PC-9 (cell line): Measurements from ENCODE around the gene ARHGEF9. TPM values are rescaled to one million over a fixed set of nuclear protein-coding genes. Genes with fewer than 3 reads are reported as not detected.

Source experiments
- BruUV-seq: library from RNA; stranded (reverse); fragments of 400-500 nt; replicated peaks from 2 replicates; lab custom pipeline; 2021; lab: Mats Ljungman, UMichigan
- CTCF ChIA-PET: fragments of 300-600 bp; sonication (Branson Sonifier 250); formaldehyde crosslinking; loops from one replicate; lab custom pipeline; 2022; ENCODE audit warnings: antibody characterized with exemption; lab: Charles Lee
- POLR2A ChIA-PET: fragments of 300-600 bp; sonication (Branson Sonifier 250); formaldehyde crosslinking; loops from one replicate; lab custom pipeline; 2022; ENCODE audit warnings: antibody characterized with exemption; ENCODE audit not compliant: unreplicated experiment; lab: Charles Lee
- DNase-seq, 2 experiments: peaks; one replicate each; pipeline versions ENCODE4 v3.0.0 to v3.0.0-alpha.2; 2015 to 2022; ENCODE audit warnings: mixed read lengths in 1 of 2
- H2AFZ ChIP-seq: fragments of 200-600 bp; sonication (generic); 2 replicates; pipeline ENCODE4 v1.8.1; 2017; ENCODE audit warnings: antibody characterized with exemption
- H3F3A ChIP-seq: fragments of 200-600 bp; sonication (generic); 2 replicates; pipeline ENCODE4 v1.8.1; 2017; ENCODE audit warnings: antibody characterized with exemption, mild to moderate bottlenecking, low read depth; ENCODE audit not compliant: insufficient read depth
- H3K27ac ChIP-seq: fragments of 200-600 bp; sonication (generic); 2 replicates; pipeline ENCODE4 v1.6.1; 2016; ENCODE audit warnings: mixed run types
- H3K27me3 ChIP-seq: fragments of 200-600 bp; sonication (generic); 2 replicates; pipeline ENCODE4 v1.6.1; 2016; ENCODE audit warnings: low read depth, mixed run types; ENCODE audit not compliant: insufficient read depth
- H3K36me3 ChIP-seq: fragments of 200-600 bp; sonication (generic); 2 replicates; pipeline ENCODE4 v1.6.1; 2016; ENCODE audit warnings: low read depth, mixed run types
- H3K4me1 ChIP-seq: fragments of 200-600 bp; sonication (generic); replicated peaks from 2 replicates; pipeline ENCODE4 v1.6.1; 2016; ENCODE audit warnings: mixed run types; ENCODE audit not compliant: insufficient read depth
- H3K4me2 ChIP-seq: fragments of 200-600 bp; sonication (generic); 2 replicates; pipeline ENCODE4 v1.6.1; 2017; ENCODE audit warnings: mixed run types
- H3K4me3 ChIP-seq: fragments of 200-600 bp; sonication (generic); 2 replicates; pipeline ENCODE4 v1.6.1; 2016; ENCODE audit warnings: mixed run types
- H3K79me2 ChIP-seq: fragments of 200-600 bp; sonication (generic); 2 replicates; pipeline ENCODE4 v1.6.1; 2017; ENCODE audit warnings: low read depth, mixed run types
- H3K9me2 ChIP-seq: fragments of 200-600 bp; sonication (generic); 2 replicates; pipeline ENCODE4 v1.8.1; 2017; ENCODE audit warnings: mild to moderate bottlenecking; ENCODE audit not compliant: insufficient read depth
- H3K9me3 ChIP-seq: fragments of 200-600 bp; sonication (generic); 2 replicates; pipeline ENCODE4 v1.8.1; 2016; ENCODE audit warnings: low read depth; ENCODE audit not compliant: insufficient read depth
- H4K20me1 ChIP-seq: fragments of 200-600 bp; sonication (generic); 2 replicates; pipeline ENCODE4 v1.8.1; 2017; ENCODE audit not compliant: insufficient read depth
- EZH2 ChIP-seq: fragments of 200-600 bp; sonication (generic); IDR thresholded peaks from 2 replicates; pipeline ENCODE4 v1.8.0; 2017; ENCODE audit warnings: antibody characterized with exemption, low read depth
- intact Hi-C: fragments of 100-400 bp; cut with micrococcal nuclease; formaldehyde crosslinking; loops from one replicate; pipeline ENCODE4 v1.10.0; 2022; ENCODE audit not compliant: unreplicated experiment
- total RNA-seq: library from RNA; stranded (reverse); gene quantifications from 2 replicates; pipeline ENCODE4 v1.2.3, GENCODE V29; 2021
- TF ChIP-seq, protein P1 (sequence below): fragments of 200-600 bp; sonication (generic); conservative IDR thresholded peaks from 2 replicates; pipeline ENCODE4 v1.6.1; 2017; ENCODE audit warnings: mixed run types, antibody characterized with exemption, mild to moderate bottlenecking, moderate library complexity

The ARHGEF9 gene
- total RNA-seq, 1 experiment from 2014 or later: 23.4 TPM

DNA sequence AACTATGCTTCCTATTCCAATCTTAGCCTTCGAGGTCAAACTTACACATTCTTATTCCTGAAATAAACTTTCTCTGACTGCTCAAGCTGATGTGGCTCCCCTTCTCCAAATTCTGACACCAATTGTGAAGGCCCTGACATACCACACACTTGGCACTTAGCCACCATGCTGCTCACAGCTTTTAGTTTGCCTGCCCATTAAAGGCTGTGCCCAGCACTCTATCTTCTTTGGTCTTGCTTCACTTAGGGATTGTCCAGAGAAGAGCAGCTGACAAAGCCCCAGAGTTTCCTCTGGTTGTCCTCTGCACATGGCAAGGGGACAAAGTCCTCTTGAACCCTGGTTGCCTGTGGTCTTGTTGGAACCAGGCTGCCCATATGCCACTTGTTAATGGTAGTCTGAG is 126.1 kb downstream of the ARHGEF9 start:
- Histone ChIP-seq H3K4me2 (no peak overlapping the region), H3K9me3 (no peaks in the 10 kb centered on the region), H3K4me3 (no peak overlapping the region), H3K27ac (no peak overlapping the region), H3K79me2 (no peaks in the 10 kb centered on the region), H3K9me2 (no peaks in the 10 kb centered on the region), H2AFZ (no peak overlapping the region), H3K36me3 (no peaks in the 10 kb centered on the region), H4K20me1 (no peaks in the 10 kb centered on the region), H3F3A (no peaks in the 10 kb centered on the region), H3K27me3 (no peaks in the 10 kb centered on the region), H3K4me1 (no peaks in the 10 kb centered on the region)
- no peak for DNase-seq
- intact Hi-C loops: no loop called here
- POLR2A ChIA-PET: no interaction called here
- TF ChIP-seq, protein P1, sequence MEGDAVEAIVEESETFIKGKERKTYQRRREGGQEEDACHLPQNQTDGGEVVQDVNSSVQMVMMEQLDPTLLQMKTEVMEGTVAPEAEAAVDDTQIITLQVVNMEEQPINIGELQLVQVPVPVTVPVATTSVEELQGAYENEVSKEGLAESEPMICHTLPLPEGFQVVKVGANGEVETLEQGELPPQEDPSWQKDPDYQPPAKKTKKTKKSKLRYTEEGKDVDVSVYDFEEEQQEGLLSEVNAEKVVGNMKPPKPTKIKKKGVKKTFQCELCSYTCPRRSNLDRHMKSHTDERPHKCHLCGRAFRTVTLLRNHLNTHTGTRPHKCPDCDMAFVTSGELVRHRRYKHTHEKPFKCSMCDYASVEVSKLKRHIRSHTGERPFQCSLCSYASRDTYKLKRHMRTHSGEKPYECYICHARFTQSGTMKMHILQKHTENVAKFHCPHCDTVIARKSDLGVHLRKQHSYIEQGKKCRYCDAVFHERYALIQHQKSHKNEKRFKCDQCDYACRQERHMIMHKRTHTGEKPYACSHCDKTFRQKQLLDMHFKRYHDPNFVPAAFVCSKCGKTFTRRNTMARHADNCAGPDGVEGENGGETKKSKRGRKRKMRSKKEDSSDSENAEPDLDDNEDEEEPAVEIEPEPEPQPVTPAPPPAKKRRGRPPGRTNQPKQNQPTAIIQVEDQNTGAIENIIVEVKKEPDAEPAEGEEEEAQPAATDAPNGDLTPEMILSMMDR: no peak
- TF ChIP-seq EZH2: no peak
- BruUV-seq: no TSS peak
- CTCF ChIA-PET: no interaction called here

DNA sequence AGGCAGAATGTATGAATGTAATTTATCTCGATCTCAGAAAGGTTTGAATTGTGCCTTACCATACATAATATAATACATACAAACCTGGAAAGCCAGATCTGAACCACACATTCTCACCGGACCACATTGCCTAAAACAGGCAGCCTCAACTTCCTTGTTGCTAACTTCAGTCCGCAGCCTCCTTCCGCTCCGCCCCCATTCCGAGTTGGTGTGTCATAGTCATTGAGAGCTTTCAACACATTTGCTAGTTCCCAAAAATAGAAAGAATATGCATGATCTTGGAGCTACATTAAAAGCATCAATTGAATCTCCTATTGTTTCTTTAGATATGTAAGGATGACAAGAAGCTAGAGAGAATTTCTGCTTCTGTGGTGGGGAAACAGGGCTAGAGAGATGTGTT is 127.2 kb downstream of the ARHGEF9 start:
- no peaks in the 10 kb centered on the region for H3K79me2 ChIP-seq
- ChIA-PET CTCF (interaction anchor here (0.6 kb wide), 1 partner anchor 304 kb away, joined by 3 read pairs; no protein-coding TSS in a partner anchor), POLR2A (interaction anchor here (0.7 kb wide), 1 partner anchor 327 kb away, joined by 3 read pairs; no protein-coding TSS in a partner anchor)
- H3K9me3 ChIP-seq: no peaks in the 10 kb centered on the region
- no peak for TF ChIP-seq EZH2
- TF ChIP-seq, protein P1: no peak
- H3K36me3 ChIP-seq: no peaks in the 10 kb centered on the region
- no peak overlapping the region for H3K4me3 ChIP-seq
- peak in 1 of 2 experiments; percentile 54 for DNase-seq
- H3K4me2 ChIP-seq: no peak overlapping the region
- H4K20me1 ChIP-seq: no peaks in the 10 kb centered on the region
- H3F3A ChIP-seq: no peaks in the 10 kb centered on the region
- intact Hi-C loops: no loop called here
- no peaks in the 10 kb centered on the region for H3K9me2 ChIP-seq
- H3K27me3 ChIP-seq: no peaks in the 10 kb centered on the region
- BruUV-seq: no TSS peak
- no peak overlapping the region for H3K27ac ChIP-seq
- no peak overlapping the region for H2AFZ ChIP-seq
- H3K4me1 ChIP-seq: no peaks in the 10 kb centered on the region

DNA sequence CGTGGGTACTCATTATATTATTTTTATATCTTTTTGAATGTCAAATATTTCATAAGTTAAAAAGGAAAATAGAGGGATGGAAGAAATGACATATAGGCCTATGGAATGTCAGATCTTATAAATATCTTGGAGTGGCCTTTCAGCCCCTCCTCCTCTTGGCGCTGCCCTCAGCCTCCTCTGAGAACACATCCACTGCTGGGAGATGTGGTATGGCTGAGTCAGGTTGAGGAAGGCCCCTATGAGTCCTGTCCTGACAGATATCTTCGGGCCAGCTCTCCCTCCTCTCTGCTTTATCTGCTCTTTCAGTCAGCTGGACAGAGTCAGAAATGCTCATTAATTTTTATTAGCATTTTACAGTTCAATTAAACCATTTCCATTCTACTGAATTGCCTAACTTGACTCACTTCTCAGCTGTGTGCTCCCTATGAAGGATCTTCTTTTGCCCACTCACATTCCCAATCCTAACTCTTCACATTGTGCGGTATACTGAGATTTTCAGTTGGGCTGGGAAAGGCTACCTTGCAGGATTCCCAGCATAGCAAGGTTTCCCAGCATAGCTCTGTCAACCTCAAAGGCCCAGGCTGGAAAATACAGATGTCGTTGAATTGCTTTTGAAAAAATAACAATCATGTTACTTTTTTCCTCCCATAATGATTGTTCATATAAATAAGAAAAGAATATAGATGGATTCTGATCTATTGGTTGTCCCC is 128.0 kb downstream of the ARHGEF9 start:
- Histone ChIP-seq H4K20me1 (no peaks in the 10 kb centered on the region), H3K36me3 (no peaks in the 10 kb centered on the region), H3K9me2 (no peaks in the 10 kb centered on the region), H3K27me3 (no peaks in the 10 kb centered on the region), H3K4me1 (no peaks in the 10 kb centered on the region), H3K4me2 (no peak overlapping the region), H3K4me3 (no peak overlapping the region), H3K9me3 (no peaks in the 10 kb centered on the region), H2AFZ (no peak overlapping the region), H3K79me2 (no peaks in the 10 kb centered on the region), H3K27ac (no peak overlapping the region), H3F3A (no peaks in the 10 kb centered on the region)
- ChIA-PET POLR2A (no interaction called here), CTCF (no interaction called here)
- no peak for DNase-seq
- no peak for TF ChIP-seq EZH2
- TF ChIP-seq, protein P1: no peak
- intact Hi-C loops: no loop called here
- BruUV-seq: no TSS peak
